ENCODE measurements around the gene STH.
"Not testable (repeated sequence)": the region's sequence is repeated elsewhere in the genome, so short reads cannot be mapped to it uniquely, and the experiment has no call there.

Gene STH, protein sequence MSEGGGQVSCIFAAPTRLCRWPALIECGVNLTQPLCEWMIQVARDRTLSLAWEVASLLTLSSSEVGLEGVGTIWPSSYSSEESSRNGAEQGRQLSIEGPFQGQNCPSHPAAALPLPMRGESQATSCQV
- 0 reads per million in 2 donors for total RNA-seq

DNA sequence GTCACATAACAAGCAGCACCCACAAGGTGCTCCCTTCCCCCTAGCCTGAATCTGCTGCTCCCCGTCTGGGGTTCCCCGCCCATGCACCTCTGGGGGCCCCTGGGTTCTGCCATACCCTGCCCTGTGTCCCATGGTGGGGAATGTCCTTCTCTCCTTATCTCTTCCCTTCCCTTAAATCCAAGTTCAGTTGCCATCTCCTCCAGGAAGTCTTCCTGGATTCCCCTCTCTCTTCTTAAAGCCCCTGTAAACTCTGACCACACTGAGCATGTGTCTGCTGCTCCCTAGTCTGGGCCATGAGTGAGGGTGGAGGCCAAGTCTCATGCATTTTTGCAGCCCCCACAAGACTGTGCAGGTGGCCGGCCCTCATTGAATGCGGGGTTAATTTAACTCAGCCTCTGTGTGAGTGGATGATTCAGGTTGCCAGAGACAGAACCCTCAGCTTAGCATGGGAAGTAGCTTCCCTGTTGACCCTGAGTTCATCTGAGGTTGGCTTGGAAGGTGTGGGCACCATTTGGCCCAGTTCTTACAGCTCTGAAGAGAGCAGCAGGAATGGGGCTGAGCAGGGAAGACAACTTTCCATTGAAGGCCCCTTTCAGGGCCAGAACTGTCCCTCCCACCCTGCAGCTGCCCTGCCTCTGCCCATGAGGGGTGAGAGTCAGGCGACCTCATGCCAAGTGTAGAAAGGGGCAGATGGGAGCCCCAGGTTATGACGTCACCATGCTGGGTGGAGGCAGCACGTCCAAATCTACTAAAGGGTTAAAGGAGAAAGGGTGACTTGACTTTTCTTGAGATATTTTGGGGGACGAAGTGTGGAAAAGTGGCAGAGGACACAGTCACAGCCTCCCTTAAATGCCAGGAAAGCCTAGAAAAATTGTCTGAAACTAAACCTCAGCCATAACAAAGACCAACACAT, at the start of gene STH:
TSS of gene STH (plus strand) at position 264 of the 913 bp plus-strand sequence. CDS start at position 294, 30 bp downstream.
- DNase-seq, result no peak

DNA sequence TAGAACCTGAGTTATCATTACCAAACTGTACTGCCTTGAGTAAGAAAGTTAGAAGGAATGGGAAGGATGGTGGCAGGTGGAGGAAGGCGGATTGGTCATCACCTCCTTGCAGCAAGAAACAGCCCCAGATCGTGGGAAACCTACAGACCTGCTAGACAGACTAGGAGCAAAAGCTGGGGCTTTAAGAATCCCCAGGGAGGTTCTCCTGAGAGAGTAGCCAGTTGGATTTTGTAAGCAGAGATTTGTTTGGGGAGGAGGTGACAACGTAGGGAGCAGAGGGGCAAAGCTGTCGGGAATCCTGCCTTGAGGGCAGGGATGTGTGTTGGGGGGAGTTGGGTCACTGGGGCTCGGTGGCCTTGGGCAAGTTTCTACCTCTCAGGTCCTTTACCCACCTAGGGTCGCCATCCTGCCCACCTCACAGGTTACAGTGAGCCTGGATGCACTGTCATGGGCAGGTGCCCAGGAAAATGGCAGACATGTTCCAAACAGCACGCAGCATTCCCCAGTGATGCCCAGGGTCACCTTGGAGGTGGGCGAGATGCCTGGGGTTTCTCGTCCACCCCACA, 49.2 kb upstream of the STH start:
- DNase-seq, result no peak

DNA sequence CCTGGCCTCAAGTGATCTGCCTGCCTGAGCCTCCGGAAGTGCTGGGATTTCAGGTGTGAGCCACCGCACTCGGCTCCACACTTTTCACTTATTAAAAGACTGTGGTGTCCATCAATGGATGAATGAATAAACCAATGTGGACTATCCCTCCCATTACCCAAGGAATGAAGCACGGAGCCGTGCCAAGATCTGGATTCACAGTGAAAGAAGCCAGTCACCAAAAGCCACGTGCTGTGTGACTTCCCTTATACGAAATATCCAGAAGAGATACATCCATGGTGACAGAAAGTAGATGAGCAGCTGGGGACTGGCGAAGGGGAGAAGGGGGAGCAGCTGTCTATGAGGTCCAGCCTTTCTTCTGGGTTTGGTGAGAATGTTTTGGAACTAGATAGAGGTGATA, 48.2 kb upstream of the STH start:
- no peak for DNase-seq

DNA sequence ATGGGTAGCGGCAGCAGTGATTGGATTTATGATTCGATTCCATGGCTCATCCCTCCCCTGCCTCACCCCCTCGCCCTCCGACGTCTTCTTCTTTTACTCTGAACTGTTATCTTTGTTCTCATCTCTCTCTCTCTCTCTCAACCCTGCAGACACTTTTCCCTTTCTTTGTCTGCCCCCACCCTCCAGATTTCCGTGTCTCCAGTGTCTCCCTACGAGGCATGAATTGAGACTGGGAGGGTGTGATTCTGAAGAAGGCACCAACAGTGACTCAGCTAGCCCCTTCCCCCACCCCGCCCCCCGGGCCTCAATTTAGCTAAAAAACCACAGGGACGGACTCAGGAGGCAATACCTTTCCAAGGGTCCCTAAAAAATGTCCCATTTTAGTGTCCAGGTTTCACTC, 47.6 kb upstream of the STH start:
- DNase-seq, result no peak

DNA sequence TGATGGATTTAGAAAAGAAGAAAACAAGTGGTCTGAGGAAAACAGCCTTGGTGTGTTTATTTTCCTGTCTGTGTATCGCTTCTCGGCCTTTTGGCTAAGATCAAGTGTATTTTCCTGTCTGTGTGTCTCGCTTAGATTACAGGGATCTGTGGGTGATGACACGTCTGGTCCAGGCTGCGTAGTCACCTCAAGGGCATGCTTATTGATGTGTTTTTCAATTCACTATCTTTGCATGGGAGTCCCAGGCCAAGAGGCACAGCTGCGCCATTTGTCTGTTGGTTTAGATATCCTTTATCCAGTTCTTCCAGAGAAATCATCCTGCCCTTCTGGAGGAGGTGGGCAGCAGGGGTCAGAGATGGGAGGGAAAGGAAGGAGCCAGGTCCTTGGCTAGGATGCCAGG, 47.1 kb upstream of the STH start:
- DNase-seq, result no peak

DNA sequence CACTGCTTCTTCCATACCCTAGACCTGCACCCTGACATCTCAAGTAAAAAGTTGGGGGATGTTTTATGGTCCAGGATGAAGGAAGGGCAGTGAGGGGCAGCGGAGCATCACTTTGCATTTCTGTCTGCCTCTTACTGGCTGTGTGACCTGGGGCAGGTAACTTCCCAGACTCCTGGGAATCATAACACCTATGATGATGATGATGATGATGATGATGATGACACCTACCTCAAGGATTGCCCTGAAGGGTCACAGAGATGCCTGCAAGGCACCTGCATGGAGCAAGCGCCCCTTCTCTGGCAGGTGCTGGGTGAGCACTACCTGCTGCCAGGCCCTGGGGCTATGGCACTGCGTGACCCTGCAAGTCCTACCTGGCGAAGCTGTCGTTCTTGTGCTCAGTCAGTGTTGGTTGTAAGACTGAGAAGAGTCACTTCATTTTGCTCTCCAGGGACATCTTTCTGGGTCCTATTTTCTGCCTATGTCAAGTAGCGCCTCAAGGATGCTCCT, 46.2 kb upstream of the STH start:
- DNase-seq, result no peak

DNA sequence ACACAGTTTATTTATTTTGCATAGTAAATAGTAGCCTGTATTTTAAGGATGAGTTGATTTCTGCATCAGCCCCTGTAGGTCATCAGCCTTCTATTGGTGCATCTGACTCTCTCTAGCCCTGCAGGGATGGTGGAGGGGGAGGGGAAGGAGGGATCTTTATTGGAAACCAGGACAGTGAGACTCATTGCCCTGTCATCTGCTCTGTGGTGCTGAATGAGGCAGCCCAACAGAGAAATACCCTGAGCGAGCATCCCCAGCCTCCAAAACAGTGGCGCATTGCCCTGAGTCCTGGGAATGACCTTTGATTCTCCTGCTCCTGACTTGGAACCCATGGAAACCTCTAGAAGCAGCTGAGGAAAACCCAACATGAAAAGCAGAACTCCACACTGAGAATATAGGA, 45.5 kb upstream of the STH start:
- DNase-seq, result no peak

DNA sequence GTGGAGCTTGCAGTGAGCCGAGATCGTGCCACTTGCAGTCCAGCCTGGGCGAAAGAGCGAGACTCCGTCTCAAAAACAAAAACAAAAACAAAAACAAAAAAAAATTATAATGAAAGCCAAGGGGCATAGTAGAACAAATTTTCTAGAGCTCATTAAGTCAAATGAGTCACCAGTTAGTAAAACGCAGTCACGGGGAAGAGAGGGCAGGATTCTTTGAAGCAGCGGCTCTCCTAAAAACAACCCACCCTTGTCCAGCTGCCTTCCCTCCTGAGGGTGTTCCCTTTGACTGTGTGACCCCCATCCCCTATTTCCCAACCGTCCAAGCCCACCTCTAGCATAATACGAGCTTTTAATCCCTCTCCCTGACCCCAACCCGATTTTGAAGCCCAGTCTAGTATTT, 44.1 kb upstream of the STH start:
- no peak for DNase-seq

DNA sequence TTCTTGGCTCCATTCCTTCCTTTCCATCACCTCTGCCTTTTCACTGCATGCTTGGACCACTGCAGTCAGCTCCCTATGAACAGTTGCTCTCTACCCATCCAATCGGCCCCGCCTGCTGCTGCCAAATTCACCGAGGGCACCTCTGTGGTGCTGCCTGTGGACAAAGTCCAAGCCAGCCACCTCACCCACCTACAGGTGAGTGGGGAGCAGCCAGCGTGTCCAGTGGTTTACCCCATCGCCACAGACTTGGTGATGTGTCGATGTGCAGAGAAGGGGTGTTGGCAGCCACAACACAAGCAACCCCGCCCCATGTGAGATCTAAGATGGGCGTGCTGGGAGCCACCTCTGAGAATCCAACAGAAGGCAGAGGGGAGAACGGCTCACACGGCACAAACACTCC, 43.7 kb upstream of the STH start:
- no peak for DNase-seq

DNA sequence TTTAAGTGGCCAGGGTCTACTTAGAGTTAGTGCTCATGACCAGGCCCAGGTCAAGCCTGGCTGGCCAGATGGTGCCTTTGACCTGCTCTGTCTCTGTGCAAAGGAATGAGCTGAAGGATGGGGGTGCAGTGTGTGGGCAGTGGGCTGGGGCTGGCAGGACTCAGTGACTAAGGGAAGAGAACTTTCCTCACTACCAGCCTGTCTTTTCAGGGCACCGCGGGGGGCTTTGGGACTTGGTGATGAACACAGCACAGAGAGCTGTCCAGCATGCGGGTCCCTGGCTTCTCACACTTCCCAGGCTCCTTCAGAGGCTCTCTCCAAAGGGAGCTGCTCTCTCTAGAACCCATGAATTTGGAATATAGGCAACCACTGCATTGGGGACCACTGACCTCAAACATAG, 43.0 kb upstream of the STH start:
- no peak for DNase-seq

DNA sequence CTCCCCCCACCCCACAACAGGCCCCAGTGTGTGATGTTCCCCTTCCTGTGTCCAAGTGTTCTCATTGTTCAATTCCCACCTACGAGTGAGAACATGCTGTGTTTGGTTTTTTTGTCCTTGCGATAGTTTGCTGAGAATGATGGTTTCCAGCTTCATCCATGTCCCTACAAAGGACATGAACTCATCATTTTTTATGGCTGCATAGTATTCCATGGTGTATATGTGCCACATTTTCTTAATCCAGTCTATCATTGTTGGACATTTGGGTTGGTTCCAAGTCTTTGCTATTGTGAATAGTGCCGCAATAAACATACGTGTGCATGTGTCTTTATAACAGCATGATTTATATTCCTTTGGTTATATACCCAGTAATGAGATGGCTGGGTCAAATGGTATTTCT, 42.3 kb upstream of the STH start:
- DNase-seq, result not testable (repeated sequence)

DNA sequence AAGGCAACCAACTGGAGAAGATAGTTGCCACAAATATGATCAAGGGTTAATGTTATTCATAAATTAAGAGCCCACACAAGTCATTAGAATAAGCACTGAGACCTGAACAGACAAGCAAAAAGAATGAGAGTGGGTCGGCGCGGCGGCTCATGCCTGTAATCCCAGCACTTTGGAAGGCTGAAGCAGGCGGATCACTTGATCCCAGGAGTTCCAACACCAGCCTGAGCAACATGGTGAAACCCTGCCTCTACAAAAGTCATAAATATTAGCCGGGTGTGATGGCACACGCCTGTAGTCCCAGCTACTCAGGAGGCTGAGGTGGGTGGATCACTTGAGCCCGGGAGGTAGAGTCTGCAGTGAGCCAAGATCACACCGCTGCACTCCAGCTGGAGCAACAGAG, 40.7 kb upstream of the STH start:
- DNase-seq, result no peak

DNA sequence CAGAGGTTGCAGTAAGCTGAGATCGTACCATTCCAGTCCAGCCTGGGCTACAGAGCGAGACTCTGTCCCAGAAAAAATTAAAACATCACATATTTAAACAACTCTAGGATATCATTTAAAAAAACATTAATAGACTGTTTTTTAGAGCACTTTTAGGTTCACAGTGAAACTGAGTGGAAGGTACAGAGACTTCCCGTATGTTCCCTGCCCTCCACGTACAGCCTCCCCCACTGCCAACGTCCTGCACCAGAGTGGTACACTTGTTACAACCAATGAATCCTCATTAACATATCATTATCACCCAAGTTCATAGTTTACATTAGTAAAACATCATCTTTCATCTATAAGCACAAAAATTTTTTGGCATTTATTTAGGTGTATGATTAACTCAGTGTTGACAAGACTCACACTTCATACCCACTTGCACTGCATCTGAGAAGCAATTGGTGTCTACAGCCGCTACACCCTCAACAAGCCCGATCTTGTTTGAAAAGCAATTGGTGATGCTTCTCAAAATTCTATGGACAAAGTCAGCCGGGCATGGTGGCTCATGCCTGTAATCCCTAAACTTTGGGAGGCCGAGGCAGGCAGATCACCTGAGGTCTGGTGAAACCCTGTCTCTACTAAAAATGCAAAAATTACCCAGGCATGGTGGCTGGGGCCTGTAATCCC, 39.9 kb upstream of the STH start:
- DNase-seq, result no peak

DNA sequence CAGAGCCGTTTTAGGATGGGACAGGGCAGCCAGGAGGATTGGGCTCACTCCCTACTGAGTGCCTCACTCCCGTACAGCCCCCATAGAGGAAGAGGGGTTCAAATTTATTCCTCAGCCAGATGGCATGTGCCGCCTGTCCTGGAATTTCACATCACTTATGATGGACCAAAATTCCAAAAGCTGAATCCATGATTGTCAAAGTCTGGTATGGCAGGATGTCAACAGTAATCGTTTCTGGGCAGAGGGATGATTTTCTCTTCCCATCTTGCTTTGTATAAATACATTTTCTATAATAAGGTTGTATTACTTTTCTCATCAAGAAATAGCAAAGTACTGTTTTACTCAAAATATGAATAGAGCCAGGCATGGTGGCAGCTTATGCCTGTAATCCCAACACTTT, 38.7 kb upstream of the STH start:
- DNase-seq, result no peak

DNA sequence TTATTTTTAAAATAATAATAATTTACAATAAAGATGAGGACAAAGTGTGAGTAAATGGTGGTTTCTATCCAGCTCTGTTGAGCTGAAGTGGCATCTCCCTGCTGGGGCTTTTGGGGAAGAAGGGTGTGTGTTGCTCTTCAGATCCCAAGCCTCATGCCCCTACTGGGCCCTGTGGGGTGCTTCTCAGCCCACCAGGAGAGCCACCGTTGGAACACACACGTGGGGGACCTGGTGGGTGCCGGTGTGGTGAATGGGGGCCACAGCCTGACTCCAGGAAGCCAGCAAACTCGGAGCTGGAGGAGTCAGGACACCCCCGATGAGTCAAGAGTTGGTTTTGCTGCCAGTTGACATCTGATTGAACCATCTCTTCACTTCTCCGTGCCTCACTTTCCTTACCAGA, 37.8 kb upstream of the STH start:
- no peak for DNase-seq

DNA sequence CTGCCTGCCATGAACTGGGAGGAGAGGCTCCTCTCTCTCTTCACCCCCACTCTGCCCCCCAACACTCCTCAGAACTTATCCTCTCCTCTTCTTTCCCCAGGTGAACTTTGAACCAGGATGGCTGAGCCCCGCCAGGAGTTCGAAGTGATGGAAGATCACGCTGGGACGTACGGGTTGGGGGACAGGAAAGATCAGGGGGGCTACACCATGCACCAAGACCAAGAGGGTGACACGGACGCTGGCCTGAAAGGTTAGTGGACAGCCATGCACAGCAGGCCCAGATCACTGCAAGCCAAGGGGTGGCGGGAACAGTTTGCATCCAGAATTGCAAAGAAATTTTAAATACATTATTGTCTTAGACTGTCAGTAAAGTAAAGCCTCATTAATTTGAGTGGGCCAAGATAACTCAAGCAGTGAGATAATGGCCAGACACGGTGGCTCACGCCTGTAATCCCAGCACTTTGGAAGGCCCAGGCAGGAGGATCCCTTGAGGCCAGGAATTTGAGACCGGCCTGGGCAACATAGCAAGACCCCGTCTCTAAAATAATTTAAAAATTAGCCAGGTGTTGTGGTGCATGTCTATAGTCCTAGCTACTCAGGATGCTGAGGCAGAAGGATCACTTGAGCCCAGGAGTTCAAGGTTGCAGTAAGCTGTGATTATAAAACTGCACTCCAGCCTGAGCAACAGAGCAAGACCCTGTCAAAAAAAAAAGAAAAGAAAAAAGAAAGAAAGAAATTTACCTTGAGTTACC, 36.7 kb upstream of the STH start:
- no peak for DNase-seq

DNA sequence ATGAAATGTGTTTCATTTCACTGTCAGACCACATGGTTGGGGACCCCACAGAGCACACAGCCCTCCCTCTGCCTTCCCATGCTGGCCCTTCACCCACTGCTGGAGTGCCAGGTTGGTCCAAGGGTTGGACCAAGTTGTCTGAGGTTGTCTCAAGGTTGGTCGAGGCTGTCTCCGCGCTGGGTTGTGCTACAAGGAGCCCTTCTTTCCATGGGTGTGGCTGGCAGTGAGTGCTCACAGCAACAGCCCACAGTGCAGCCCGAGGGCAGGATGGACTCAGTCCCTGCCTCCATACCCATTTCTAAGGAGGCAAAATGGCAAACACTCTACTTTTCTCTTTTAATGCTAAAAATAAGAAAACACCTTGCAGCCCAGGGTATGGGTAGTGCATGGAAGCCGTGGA, 35.8 kb upstream of the STH start:
- DNase-seq, result no peak

DNA sequence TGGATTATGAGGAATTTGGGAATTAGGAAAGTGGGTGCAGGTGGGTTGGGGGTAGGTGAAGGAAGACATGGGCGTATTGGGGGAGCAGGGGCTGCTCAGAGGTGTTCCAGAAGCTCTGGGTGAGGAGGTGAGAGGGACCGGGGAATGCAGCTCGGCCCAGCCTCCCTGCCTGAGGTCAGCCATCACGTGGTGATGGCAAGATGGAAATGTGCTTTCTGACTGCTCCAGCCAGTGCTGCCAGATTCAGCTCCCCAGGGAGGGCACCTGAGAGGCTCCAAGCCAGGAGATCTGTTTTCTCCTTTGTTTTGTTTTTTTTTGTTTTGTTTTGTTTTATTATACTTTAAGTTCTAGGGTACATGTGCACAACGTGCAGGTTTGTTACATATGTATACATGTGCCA, 35.2 kb upstream of the STH start:
- no peak for DNase-seq

DNA sequence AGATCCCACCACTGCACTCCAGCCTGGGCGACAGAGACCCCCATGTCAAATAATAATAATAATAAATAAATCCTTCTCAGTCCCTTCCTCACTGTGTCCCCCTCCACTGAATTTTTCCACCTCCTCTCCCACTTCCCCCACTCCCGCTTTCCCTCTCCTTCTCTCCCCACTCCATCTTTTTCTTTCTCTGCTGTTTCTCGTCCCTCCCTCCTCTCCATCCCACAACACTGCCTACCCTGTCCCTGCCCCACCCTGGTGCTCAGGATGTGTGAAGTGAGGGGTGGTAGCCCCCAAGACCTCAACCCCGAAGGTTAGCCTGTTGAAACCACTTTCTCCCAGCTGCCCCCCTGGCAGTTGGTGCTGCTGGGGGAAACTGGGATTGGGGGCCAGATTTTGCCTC, 34.4 kb upstream of the STH start:
- no peak for DNase-seq

DNA sequence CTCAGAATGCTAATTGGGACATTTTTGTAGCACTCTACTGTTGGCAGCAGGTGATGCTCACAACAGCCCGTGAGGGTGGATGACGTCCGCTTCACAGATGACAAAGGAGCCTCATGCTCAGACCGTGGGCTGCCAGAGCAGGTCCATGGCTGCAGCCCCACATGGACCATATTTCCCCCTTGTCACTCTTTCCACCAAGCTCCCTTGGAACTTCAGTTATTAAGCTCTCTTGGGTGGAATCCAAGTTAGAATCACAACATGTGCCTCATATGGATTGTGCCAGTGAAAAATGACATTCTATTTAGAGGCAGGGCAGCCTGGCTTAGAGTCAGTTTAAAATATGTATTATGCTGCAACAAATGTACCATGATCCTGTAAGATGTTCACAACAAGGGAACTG, 33.2 kb upstream of the STH start:
- no peak for DNase-seq

DNA sequence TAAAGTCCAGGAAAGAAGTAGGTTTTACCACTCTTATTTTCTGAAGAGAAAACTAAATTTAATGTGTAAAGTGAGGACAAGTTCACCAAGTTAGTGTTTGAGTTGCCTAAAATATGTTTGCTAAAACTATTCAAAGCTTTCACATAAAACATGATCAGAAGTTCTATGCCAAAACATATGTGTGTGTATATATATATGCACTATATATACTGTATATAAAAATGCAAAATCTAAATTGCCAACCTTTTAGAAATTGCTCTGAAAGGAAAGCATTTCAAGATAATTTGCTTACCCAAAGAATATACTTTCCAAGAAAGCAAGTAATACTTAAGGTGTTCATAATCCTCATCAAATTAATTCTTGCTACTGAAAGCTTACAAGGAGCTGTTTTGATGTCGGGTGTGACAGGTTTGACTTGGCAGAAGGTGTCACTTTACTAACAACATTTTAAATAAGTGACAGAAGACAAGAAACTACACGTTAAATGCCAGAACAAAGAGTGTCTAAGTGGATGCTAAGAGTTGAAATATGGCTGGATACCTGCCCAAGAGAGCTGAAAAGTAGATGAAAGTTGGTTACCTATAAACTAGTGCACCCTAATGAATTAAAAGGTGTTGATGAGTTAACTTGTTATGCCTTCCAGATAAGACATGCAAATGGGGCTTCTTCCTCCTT, 32.3 kb upstream of the STH start:
- DNase-seq, result no peak

DNA sequence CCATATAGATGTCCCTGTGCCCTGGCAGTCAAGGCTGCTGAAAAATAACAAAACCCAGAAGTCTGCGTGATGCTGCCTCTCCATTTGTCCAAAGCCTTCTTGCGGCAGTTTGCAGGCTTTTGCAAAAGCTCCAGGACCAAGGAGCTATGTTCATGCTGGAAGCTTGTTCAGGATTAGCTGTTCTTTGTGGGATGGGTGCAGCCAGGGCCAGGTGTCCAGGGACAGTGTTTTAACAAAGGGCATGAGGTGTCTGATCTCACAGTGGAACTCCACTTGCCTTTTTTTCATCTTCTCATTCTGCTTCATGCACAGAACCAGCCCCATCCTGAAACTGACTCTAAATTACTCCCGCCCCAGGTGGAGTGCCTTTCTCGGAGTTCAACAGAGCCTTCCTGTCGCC, 31.7 kb upstream of the STH start:
- no peak for DNase-seq

Measured in T-helper 2 cell (primary cell).